ENCODE measurements around the gene HBG1. TPM values are rescaled to one million over a fixed set of nuclear protein-coding genes. Genes with fewer than 3 reads are reported as not detected.
A peak's percentile ranks its signal among the peaks of the same experiment; 100 is the strongest.

Gene HBG1
- total RNA-seq, 1 donor from 2014 or later, result not detected

- Histone ChIP-seq H3K4me3 (ENCODE audit: low read depth, low read length) (no peak overlapping the region), H3K36me3 (ENCODE audit: control insufficient read depth, insufficient read depth, low read length) (no peaks in the 10 kb centered on the region), H3K27me3 (ENCODE audit: control insufficient read depth, insufficient read depth, low read length) (no peaks in the 10 kb centered on the region)
- peak; percentile 56 for TF ChIP-seq CTCF (IDR thresholded peaks at IDR 0.05; ENCODE audit: insufficient read depth, low read length, poor library complexity, severe bottlenecking)
- DNase-seq (ENCODE audit: low read depth), result peak; percentile 39
These were observed 44.9 kb downstream of the HBG1 start for GRCh38 chr11:5204787-5205186.

GRCh38 chr11:5203366-5203765, 46.3 kb downstream of the HBG1 start:
- DNase-seq (ENCODE audit: low read depth), result no peak
- Histone ChIP-seq H3K27me3 (ENCODE audit: control insufficient read depth, insufficient read depth, low read length) (no peaks in the 10 kb centered on the region), H3K36me3 (ENCODE audit: control insufficient read depth, insufficient read depth, low read length) (no peaks in the 10 kb centered on the region), H3K4me3 (ENCODE audit: low read depth, low read length) (no peak overlapping the region)
- no peak for TF ChIP-seq CTCF (IDR thresholded peaks at IDR 0.05; ENCODE audit: insufficient read depth, low read length, poor library complexity, severe bottlenecking)

- TF ChIP-seq CTCF (IDR thresholded peaks at IDR 0.05; ENCODE audit: insufficient read depth, low read length, poor library complexity, severe bottlenecking), result no peak
- no peaks in the 10 kb centered on the region for H3K27me3 ChIP-seq (ENCODE audit: control insufficient read depth, insufficient read depth, low read length)
- no peak within 1 kb of the TSS for H3K4me3 ChIP-seq (ENCODE audit: low read depth, low read length)
- H3K36me3 ChIP-seq (ENCODE audit: control insufficient read depth, insufficient read depth, low read length), result no peaks in the 10 kb centered on the region
- no peak for DNase-seq (ENCODE audit: low read depth)
These were observed 49.1 kb downstream of the HBG1 start, which contains the start of gene OR51V1 for GRCh38 chr11:5200582-5200981. OR51V1 (minus strand) TSS chr11:5200682; CDS start chr11:5200682, 0 bp downstream.

- no peaks in the 10 kb centered on the region for H3K36me3 ChIP-seq (ENCODE audit: control insufficient read depth, insufficient read depth, low read length)
- no peak for TF ChIP-seq CTCF (IDR thresholded peaks at IDR 0.05; ENCODE audit: insufficient read depth, low read length, poor library complexity, severe bottlenecking)
- no peaks in the 10 kb centered on the region for H3K27me3 ChIP-seq (ENCODE audit: control insufficient read depth, insufficient read depth, low read length)
- DNase-seq (ENCODE audit: low read depth), result no peak
- no peak overlapping the region for H3K4me3 ChIP-seq (ENCODE audit: low read depth, low read length)
These were observed 51.4 kb downstream of the HBG1 start for GRCh38 chr11:5198285-5198684.

Other genes with a start within 250 kb of the HBG1 start
- gene OR52J3, start 203.3 kb downstream of the HBG1 start, total RNA-seq, result not detected in 2 replicates
- gene OR52E2, start 190.2 kb downstream of the HBG1 start, total RNA-seq, result not detected in 2 replicates
- gene OR52E1, start 180.3 kb downstream of the HBG1 start, total RNA-seq, result not detected in 2 replicates
- not detected in 2 replicates for gene OR52A5, start 111.5 kb downstream of the HBG1 start, total RNA-seq
- not detected in 2 replicates for gene OR52A1, start 95.1 kb downstream of the HBG1 start, total RNA-seq
- gene OR51V1, start 49.2 kb downstream of the HBG1 start, total RNA-seq, result not detected in 2 replicates
- not detected in 2 replicates for gene HBB, start 22.8 kb downstream of the HBG1 start, total RNA-seq
- gene HBD, start 15.4 kb downstream of the HBG1 start, total RNA-seq, result not detected in 2 replicates
- not detected in 2 replicates for gene HBG2, start 4.9 kb upstream of the HBG1 start, total RNA-seq
- not detected in 2 replicates for gene HBE1, start 20.1 kb upstream of the HBG1 start, total RNA-seq
- not detected in 2 replicates for gene OR51B4, start 52.1 kb upstream of the HBG1 start, total RNA-seq
- not detected in 2 replicates for gene OR51B2, start 74.4 kb upstream of the HBG1 start, total RNA-seq
- gene OR51B5, start 93.7 kb upstream of the HBG1 start, total RNA-seq, result not detected in 2 replicates
- not detected in 2 replicates for gene OR51B6, start 101.7 kb upstream of the HBG1 start, total RNA-seq
- not detected in 2 replicates for gene OR51M1, start 134.0 kb upstream of the HBG1 start, total RNA-seq
- not detected in 2 replicates for gene OR51Q1, start 172.3 kb upstream of the HBG1 start, total RNA-seq
- not detected in 2 replicates for gene OR51I1, start 191.7 kb upstream of the HBG1 start, total RNA-seq
- not detected in 2 replicates for gene OR51I2, start 199.5 kb upstream of the HBG1 start, total RNA-seq
- gene OR52D1, start 238.8 kb upstream of the HBG1 start, total RNA-seq, result not detected in 2 replicates